Measurements from ENCODE around the gene THADA. TPM values are rescaled to one million over a fixed set of nuclear protein-coding genes. Genes with fewer than 3 reads are reported as not detected.
"Not testable (repeated sequence)": the region's sequence is repeated elsewhere in the genome, so short reads cannot be mapped to it uniquely, and the experiment has no call there.

THADA gene
- total RNA-seq, 2 donors from 2014 or later: 39.5 to 46.3 TPM

- Mint-ChIP-seq H3K36me3 (ENCODE audit: insufficient read depth in 2 of 2) (peaks cover 4% of the 10 kb centered on the region in 2 donors), H3K9me3 (no peaks in the 10 kb centered on the region), H3K27ac (no peak overlapping the region), H3K4me1 (ENCODE audit: low read depth) (peaks cover 11% of the 10 kb centered on the region), H3K4me3 (no peak overlapping the region), H3K27me3 (ENCODE audit: low read depth) (no peaks in the 10 kb centered on the region)
- DNase-seq: no peak
- ATAC-seq (replicated peaks in 1 of 2): no peak
These were observed 135.7 kb downstream of the THADA start for GRCh38 chr2:43460174-43460546.

DNA sequence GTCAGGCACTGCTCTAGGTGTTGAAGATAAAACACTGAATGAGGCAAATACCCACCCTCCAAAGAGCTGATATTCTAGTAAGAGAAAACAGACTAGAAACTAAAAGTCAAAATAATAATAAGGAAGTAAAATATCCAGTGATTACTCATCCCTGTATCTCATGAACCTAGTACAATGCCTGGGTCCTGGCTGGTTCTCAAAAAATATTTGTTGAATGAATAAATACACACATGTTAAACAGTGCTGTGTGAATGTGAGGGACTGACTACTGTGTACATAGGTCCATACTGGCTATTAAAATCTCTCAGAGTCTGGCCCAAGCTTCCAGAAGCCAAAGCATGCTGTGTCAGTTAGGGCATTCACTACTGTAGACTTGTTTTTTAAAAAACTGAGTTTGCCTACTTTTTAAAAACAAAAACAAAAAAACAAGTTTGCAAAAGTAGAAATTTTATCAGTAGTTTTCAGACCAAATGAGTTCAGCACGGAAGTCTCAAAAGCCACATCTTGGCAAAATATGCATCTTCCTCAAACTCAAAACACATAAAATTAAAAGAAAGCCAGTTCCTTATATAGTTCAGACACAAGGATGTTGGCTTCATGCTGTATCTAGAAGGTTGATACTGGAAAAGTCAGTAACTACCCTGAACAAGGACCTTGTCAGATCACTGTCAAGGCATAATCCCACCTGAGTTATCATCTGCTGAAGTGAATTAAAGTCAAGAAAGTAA, 136.2 kb downstream of the THADA start:
- no peak for ATAC-seq (replicated peaks in 1 of 2)
- Mint-ChIP-seq H3K4me3 (no peak overlapping the region), H3K9me3 (no peaks in the 10 kb centered on the region), H3K27ac (peak overlapping the region; percentile 0), H3K4me1 (ENCODE audit: low read depth) (peaks cover 16% of the 10 kb centered on the region), H3K36me3 (ENCODE audit: insufficient read depth in 2 of 2) (peaks cover 4% of the 10 kb centered on the region in 2 donors), H3K27me3 (ENCODE audit: low read depth) (no peaks in the 10 kb centered on the region)
- DNase-seq: no peak

DNA sequence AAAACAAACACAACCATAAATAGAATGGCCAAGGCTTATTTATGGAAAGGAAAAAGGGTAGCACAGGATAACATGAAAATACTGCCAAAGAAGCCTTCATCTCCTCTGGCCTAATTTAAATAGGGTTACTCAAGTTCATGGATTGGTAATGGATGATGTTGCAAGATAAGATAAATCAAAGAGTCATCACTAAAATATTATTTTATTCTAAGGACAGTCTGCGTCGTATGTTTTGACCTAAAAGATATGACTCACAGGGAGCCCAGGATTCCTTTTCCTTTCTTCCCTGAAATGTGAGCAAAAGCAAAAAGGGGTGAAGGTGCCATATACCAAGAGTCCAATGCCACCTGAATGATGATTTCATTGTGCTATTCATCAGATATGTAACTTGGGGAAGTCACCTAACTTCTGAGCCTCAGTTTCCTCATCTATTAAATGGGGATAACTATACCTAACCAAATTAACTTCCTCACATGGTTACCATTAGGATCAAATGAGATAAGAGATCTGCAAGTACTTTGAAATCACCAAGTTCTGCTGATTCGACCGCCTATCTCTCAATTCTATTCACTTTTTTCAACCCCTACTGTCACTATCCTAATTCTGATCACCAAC, 137.7 kb downstream of the THADA start:
- no peak overlapping the region for H3K27ac Mint-ChIP-seq
- H3K4me1 Mint-ChIP-seq (ENCODE audit: low read depth): peaks cover 16% of the 10 kb centered on the region
- H3K9me3 Mint-ChIP-seq: no peaks in the 10 kb centered on the region
- H3K27me3 Mint-ChIP-seq (ENCODE audit: low read depth): no peaks in the 10 kb centered on the region
- peaks cover 4% of the 10 kb centered on the region in 2 donors for H3K36me3 Mint-ChIP-seq (ENCODE audit: insufficient read depth in 2 of 2)
- ATAC-seq (replicated peaks in 1 of 2) (no peak), DNase-seq (no peak)
- no peak overlapping the region for H3K4me3 Mint-ChIP-seq

GRCh38 chr2:43455731-43456642, 139.9 kb downstream of the THADA start:
- H3K4me1 Mint-ChIP-seq (ENCODE audit: low read depth): peaks cover 16% of the 10 kb centered on the region
- ATAC-seq (replicated peaks in 1 of 2) (no peak), DNase-seq (no peak)
- peaks cover 4 to 9% of the 10 kb centered on the region in 2 donors for H3K36me3 Mint-ChIP-seq (ENCODE audit: insufficient read depth in 2 of 2)
- H3K27ac Mint-ChIP-seq: no peak overlapping the region
- H3K27me3 Mint-ChIP-seq (ENCODE audit: low read depth): no peaks in the 10 kb centered on the region
- no peaks in the 10 kb centered on the region for H3K9me3 Mint-ChIP-seq
- no peak overlapping the region for H3K4me3 Mint-ChIP-seq

DNA sequence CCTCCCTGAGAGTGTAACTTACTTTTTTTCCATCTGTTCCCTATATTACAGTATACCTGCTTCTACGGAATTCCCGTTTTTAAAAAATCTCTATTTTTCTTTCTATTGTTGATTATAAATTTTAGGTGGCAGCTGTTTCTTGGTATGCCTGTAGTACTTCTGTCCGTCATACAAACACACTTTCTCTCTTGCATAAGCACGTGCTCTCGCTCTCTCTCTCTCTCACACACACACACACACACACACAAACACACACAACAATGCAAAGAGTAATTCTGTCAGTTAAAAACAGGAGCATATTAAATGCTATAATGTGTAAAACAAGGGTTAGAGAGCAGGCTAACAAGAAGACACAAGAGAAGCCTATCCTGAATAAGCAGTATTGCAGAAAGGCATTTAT, 140.5 kb downstream of the THADA start:
- Mint-ChIP-seq H3K4me1 (ENCODE audit: low read depth) (peaks cover 13% of the 10 kb centered on the region), H3K36me3 (ENCODE audit: insufficient read depth in 2 of 2) (peaks cover 6 to 9% of the 10 kb centered on the region in 2 donors)

DNA sequence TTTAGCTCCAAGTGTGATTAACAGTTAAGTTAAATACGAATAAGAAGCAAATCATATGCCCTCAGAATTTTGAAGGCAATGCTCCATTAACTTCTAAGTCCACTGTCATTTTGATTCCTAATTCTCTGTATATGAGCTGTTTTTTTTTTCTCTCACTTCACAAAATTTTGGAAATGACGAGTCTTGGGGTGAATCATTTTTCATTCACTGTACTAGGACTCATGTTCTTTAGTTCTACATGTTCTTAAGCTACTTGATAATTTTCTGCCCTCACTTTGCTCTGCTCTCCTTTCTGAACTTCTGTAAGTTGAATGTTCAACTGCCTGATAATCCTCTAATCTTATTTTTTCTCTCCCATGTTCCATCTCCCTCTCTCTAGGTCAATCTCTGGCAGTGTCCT, 141.0 kb downstream of the THADA start:
- Mint-ChIP-seq H3K27me3 (ENCODE audit: low read depth) (no peaks in the 10 kb centered on the region), H3K9me3 (no peaks in the 10 kb centered on the region), H3K4me3 (no peak overlapping the region), H3K36me3 (ENCODE audit: insufficient read depth in 2 of 2) (peaks cover 6 to 9% of the 10 kb centered on the region in 2 donors), H3K4me1 (ENCODE audit: low read depth) (peaks cover 13% of the 10 kb centered on the region), H3K27ac (no peak overlapping the region)
- DNase-seq (no peak), ATAC-seq (replicated peaks in 1 of 2) (no peak)

More for the DNA sequence above, 140.5 kb downstream of the THADA start:
- Mint-ChIP-seq H3K27me3 (ENCODE audit: low read depth) (no peaks in the 10 kb centered on the region), H3K27ac (no peak overlapping the region), H3K9me3 (no peaks in the 10 kb centered on the region), H3K4me3 (no peak overlapping the region)
- ATAC-seq (replicated peaks in 1 of 2): no peak
- no peak for DNase-seq

DNA sequence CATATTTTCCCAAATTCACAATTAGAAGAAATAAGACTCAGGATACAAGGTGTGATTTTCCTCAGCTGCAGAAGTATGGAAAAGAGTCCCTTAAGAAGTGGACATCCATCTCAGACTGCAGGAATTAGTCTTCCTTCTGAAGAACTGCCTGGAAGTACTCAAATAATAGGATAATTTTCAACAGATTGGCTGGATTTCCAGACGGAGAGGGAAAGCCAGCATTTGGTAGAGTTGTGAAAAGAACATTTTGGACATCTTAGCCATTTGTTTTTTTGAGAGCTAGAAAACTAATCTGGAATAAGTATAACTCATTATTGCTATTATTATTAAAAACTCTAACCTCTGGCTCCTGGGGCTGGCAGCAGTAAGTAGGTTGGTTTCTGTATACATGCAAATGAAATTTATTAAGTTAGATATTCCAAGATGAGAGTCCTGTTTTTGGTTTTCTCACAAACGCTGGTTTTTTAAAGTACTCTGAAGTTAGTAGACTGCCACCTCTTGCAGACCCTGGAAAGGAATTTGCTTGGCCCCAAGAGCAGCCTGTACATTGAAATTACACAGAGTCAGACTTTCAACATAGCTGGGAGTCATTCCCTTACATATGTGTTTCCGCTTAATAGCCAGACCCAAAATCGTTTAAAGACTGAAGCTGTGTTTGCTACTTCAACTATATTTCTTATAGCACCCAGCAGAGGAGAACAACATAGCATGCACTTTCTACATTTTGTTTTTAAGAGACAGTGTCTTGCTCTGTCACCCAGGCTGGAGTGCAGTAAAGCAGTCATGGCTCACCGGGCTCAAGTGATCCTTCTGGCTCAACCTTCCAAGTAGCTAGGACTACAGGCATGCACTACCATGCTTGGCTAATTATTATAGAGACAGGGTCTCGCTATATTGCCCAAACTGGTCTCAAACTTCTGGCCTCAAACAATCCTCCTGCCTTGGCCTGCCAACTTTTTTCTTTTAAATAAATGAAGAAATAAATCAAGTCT, 142.4 kb downstream of the THADA start:
- DNase-seq (no peak), ATAC-seq (replicated peaks in 1 of 2) (no peak)
- Mint-ChIP-seq H3K36me3 (ENCODE audit: insufficient read depth in 2 of 2) (peaks cover 7 to 12% of the 10 kb centered on the region in 2 donors), H3K4me3 (no peak overlapping the region), H3K9me3 (no peaks in the 10 kb centered on the region), H3K27me3 (ENCODE audit: low read depth) (no peaks in the 10 kb centered on the region), H3K4me1 (ENCODE audit: low read depth) (peaks cover 8% of the 10 kb centered on the region), H3K27ac (no peak overlapping the region)

DNA sequence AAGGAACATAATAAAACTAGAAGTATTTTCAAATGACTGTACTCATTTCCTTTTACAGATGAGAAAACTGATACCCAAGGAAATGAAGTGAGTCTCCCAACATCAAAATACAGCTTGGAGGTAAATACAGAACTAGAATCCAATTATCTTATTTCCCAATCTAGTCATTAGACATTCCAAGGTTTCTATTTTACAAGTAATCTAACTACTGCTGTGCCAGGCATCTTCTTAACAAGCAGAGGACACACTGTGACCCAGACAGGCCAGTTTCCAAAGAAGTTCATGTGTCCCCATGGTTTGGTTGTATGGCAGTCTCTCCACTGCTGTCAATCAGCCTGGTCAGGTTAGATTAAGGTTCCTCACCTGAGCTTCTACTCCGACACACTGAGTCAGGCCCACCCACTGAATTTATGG, 143.5 kb downstream of the THADA start:
- no peak for DNase-seq

DNA sequence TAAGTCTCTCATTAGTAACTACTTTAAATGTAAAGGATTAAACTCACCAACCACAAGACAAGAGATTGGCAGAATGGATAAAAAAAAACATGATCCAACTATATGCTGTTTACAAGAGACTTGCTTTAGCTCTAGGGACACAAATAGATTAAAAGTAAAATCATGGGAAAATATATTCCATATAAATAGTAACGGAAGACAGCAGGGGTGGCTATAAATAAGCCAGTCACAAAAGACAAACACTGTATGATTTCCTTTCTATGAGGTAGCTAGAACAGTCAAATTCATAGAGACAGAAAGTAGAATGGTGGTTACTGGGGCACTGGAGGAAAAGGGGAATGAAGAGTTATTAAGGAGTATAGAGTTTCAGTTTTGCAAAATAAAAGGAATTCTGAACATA, 145.2 kb downstream of the THADA start:
- H3K9me3 Mint-ChIP-seq: no peaks in the 10 kb centered on the region
- H3K4me3 Mint-ChIP-seq: no peak overlapping the region
- no peak for DNase-seq
- H3K27me3 Mint-ChIP-seq (ENCODE audit: low read depth): no peaks in the 10 kb centered on the region
- H3K4me1 Mint-ChIP-seq (ENCODE audit: low read depth): peaks cover 8% of the 10 kb centered on the region
- ATAC-seq (replicated peaks in 1 of 2): no peak
- H3K27ac Mint-ChIP-seq: no peak overlapping the region
- H3K36me3 Mint-ChIP-seq (ENCODE audit: insufficient read depth in 2 of 2): peaks cover 6 to 10% of the 10 kb centered on the region in 2 donors

More for the DNA sequence above, 143.5 kb downstream of the THADA start:
- Mint-ChIP-seq H3K4me1 (ENCODE audit: low read depth) (peaks cover 8% of the 10 kb centered on the region), H3K27me3 (ENCODE audit: low read depth) (no peaks in the 10 kb centered on the region), H3K27ac (no peak overlapping the region), H3K9me3 (no peaks in the 10 kb centered on the region), H3K4me3 (no peak overlapping the region), H3K36me3 (ENCODE audit: insufficient read depth in 2 of 2) (peaks cover 6 to 12% of the 10 kb centered on the region in 2 donors)
- ATAC-seq (replicated peaks in 1 of 2): no peak

DNA sequence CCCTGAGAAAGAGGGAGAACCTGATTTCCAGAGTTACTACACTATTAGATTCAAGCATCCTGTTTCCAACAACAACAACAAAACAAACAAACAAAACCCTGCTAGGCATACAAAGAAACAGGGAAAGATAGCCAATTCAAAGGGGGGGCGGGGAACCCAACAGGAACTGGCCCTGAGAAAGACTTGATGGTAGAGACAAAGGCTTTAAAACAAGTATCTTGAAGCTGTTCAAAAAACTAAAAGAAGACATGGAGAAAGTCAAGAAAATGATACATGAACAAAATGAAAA, 147.1 kb downstream of the THADA start:
- Mint-ChIP-seq H3K27me3 (ENCODE audit: low read depth) (no peaks in the 10 kb centered on the region), H3K4me3 (no peak overlapping the region), H3K36me3 (ENCODE audit: insufficient read depth in 2 of 2) (peaks cover 6 to 10% of the 10 kb centered on the region in 2 donors), H3K4me1 (ENCODE audit: low read depth) (no peaks in the 10 kb centered on the region), H3K27ac (no peak overlapping the region), H3K9me3 (no peaks in the 10 kb centered on the region)
- DNase-seq (no peak), ATAC-seq (replicated peaks in 1 of 2) (no peak)

DNA sequence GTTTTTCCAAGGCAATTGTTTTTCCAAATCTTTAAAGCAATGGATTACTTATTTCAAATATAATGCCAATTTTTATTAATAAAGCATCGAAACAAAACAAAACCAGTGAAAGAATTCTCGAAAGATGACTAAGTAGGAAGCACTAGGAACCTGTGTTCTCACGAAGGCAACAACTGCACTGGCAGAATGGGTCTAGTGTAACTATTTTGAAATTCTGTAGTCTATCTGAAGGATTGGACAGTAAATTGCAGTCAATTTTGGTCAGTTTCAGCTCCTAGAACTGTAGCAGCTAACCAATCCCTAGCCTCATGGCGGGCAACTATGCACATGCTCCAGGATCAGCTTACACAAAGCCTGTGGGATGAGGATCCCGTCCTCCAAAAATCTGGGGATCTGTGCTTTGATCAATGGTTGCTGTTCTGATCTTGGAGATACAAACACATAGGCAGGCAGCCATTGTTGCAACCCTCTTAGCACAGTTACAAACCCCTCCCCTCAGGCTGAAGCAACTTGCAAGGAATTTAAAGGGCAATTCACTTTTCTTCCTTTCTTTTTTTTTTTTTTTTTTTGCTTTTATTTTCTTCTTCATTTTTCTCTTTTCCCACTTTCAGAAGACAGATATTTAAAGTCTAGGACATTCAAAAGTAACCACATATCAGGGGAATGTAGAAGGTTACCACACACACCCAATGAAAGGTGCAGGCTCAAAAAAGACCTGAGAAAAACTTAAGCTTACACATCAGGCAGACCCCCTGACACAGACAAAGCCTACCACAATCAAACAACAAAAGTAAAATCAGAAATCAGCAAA, 147.6 kb downstream of the THADA start:
- DNase-seq (no peak), ATAC-seq (replicated peaks in 1 of 2) (no peak)
- no peaks in the 10 kb centered on the region for H3K4me1 Mint-ChIP-seq (ENCODE audit: low read depth)
- no peaks in the 10 kb centered on the region for H3K27me3 Mint-ChIP-seq (ENCODE audit: low read depth)
- H3K36me3 Mint-ChIP-seq (ENCODE audit: insufficient read depth in 2 of 2): peaks cover 6 to 10% of the 10 kb centered on the region in 2 donors
- H3K4me3 Mint-ChIP-seq: no peak overlapping the region
- H3K9me3 Mint-ChIP-seq: no peaks in the 10 kb centered on the region
- H3K27ac Mint-ChIP-seq: no peak overlapping the region

GRCh38 chr2:43446755-43447154, 149.1 kb downstream of the THADA start:
- H3K9me3 Mint-ChIP-seq; H3K4me3 Mint-ChIP-seq; ATAC-seq (replicated peaks in 1 of 2); H3K4me1 Mint-ChIP-seq (ENCODE audit: low read depth); H3K27ac Mint-ChIP-seq; DNase-seq; H3K27me3 Mint-ChIP-seq (ENCODE audit: low read depth): not testable (repeated sequence)
- peaks cover 6 to 12% of the 10 kb centered on the region in 2 donors for H3K36me3 Mint-ChIP-seq (ENCODE audit: insufficient read depth in 2 of 2)

Measured in activated T-cell treated with anti-CD3 and anti-CD28 coated beads, Interleukin-2, amount 50 U/mL, for 72 hours (primary cell).